D341Med (cell line): ENCODE results near the gene SRCAP.

Experiments used
- DNase-seq: peaks from one replicate; pipeline ENCODE4 v3.0.0; 2012; ENCODE audit warnings: low spot score

The SRCAP gene

DNA sequence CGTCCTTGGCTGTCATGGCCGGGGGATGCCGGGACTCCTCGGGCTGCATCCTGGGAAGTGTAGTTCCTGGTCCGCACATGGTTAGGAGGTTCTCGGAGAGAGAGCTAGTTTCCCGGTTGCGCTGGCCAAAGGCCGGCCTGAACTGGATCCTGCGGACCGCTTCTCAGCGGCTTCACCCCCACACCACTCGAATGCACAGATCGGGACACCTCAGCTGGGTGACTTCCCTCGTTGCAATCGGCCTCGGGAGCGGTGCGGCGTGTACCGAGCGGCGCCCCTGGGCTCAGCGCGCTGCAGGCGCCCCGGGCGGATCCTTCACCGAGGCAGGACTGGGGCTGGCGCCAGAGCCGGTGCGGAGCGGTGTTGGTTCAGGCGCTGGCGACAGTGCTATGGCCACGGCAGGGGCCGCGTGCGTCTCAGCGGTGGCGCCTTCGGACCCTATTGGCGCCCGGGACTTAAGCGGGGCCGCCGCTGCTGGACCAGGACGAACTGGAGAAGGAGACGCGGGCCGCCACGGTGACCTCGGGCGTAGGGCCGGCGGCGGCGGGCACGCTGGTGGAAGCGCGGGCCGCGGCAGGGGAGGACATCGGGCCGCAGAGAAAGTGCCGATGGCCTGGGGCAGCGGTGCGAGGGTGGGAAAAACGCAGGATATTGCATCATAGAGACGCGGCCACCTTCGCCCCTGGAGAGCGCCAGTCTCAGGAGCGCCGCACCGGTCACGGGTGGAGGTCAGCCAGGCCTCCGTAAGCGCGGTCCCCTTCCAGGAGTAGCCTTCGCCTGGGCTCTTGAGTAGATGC, 76.6 kb downstream of the SRCAP start:
- DNase-seq: peak; percentile 92

DNA sequence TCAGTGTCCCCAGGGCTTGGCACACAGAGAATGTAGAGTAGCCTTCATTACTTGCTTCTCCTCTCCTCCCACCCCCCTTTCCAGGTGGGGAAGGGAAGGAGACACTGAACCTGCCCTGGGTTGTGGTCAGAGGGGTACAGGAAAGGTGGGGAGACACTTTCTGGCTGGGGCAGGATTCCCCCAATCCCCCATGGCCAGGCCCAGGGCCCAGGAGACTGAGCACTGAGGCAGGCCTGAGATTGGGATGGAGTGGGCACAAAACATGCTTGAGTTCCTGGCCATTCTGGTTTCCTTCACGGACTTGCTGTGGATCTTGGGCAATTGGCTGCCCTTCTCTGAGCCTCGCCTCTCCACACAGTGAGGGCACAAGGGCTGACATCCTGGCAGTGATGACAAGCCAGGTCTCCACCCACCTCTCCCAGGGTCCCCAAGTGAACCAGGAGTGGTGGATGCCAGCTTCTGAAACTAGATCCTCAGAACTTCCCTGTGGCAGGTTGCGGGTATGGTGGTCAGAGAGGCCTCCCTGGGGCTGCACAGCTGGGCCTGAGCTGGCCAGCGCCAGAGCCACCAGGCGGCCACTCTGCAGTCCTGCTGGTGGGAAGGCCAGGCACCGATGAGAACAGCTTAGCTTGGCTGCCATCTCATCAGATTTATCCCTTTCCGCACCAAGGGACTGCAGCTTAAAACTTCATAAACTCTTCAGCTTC, 78.8 kb downstream of the SRCAP start:
- no peak for DNase-seq

DNA sequence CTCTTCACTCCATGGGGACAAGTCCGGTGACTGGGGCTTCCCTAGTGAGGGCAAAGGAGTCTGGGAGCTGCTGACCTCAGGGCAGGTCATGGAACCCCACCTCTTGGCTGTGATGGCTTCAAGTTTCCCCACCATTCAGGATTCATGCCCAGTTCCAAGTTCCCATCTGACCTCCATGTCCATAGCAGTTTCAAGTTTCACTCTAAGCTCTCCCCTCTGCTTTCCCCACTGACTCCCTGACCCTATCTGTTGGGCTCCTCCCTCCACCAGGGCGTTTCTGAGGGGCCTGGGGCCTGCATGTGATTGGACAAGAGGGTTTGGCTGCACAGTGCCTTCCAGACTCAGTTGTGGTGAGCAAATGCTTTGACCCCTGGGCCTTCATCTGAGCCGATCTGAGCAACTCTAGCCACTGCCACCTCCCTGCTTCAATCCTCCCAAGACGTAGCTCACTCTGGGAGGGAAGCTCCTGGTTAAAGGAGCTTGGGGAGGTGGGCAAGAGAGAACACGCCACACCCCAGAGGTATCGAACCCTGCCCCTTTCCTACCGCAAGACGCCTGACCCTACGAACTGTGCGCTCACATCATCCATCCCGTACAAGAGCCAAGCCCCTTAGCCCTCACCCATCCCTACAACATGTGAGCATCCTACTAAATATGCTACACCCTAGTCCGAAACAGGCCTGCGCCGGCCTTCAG, 79.7 kb downstream of the SRCAP start:
- DNase-seq: no peak

DNA sequence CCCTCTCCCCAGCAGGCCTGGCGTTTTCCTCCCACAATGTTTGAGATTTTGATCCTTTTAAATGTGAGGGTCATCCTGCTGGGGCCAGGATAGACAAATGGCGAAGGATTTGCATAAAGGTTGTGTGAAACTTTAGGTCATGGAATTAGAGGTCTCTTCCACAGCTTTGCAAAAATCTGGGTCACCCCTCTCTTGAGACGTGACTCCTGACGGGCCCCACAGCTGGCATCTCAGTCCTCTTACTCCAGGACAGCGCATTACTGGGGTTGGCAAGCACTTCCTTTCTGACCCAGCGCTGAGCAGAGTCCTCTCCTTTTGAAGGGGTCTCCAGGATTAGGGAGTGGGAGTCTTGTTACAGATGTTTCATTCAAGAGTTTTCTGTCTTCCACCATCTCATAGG, 80.6 kb downstream of the SRCAP start:
- no peak for DNase-seq

DNA sequence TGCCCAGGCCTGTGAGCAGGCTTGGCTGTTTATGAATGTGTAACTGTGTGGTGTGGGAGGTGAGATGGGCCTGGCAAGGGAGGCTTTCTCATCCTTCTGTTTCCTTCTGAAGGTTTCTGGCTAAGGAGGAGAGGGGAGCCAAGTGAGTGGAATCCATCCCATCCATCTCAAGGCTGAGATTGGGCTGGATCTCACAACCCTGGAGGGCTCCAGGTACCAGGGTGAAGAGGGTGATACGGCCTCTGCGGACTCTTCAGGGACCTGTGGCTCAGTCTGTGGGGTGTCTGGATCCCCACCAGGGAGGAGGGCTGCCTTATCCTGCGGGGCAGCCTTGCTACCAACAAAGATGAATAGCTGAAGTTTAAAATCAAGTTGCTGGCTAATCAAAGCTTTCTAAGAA, 81.0 kb downstream of the SRCAP start:
- DNase-seq: no peak

DNA sequence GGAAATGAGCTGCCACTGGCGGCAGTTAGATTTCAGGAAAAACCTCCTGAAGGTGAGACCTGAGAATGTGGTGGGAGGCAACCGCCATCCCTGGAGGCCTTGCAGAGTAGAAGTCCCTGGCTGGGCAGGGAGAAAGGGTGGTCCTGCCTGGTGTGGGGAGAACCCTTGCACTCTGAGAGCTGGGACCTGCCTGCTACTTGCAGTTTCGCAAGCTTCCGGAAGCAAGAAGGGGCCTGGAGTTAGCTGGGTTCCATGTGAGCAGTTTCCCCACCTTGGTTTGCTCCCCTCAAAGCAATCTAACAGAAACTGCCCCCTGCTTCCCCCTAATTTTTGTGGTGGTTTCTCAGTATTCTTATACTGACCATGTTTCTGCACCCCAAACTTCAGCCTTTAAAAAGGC, 81.6 kb downstream of the SRCAP start:
- DNase-seq: no peak

DNA sequence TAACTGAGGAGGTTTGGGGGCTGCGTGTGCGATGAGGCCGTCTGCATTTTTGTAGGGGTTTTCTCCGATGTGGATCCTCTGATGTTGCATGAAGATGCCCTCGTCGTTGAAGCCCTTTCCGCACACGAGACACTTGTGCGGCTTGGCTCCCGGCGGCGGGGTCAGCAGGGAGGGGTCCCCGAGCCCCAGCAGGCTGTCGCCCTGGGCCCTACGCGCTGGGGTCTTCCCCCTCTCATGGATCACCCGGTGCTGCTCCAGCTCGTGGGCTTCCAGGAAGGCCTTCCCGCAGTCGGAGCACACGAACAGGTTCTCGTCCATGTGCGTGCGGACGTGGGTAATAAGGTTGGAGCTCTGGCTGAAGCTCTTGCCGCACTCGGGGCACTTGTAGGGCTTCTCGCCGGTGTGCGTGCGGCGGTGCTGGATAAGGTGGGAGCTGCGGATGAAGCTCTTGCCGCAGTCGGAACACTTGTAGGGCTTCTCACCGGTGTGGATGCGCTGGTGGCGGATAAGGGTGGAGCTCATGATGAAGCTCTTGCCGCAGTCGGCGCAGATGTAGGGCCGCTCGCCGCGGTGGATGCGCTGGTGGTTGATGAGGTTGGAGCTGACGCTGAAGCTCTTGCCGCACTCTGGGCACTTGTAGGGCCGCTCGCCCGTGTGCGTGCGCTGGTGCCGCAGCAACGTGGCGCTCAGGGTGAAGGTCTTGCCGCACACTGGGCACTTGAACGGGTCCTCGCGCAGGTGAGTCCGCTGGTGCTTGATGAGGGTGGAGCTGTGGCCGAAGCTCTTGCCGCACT, 83.7 kb downstream of the SRCAP start:
- no peak for DNase-seq

DNA sequence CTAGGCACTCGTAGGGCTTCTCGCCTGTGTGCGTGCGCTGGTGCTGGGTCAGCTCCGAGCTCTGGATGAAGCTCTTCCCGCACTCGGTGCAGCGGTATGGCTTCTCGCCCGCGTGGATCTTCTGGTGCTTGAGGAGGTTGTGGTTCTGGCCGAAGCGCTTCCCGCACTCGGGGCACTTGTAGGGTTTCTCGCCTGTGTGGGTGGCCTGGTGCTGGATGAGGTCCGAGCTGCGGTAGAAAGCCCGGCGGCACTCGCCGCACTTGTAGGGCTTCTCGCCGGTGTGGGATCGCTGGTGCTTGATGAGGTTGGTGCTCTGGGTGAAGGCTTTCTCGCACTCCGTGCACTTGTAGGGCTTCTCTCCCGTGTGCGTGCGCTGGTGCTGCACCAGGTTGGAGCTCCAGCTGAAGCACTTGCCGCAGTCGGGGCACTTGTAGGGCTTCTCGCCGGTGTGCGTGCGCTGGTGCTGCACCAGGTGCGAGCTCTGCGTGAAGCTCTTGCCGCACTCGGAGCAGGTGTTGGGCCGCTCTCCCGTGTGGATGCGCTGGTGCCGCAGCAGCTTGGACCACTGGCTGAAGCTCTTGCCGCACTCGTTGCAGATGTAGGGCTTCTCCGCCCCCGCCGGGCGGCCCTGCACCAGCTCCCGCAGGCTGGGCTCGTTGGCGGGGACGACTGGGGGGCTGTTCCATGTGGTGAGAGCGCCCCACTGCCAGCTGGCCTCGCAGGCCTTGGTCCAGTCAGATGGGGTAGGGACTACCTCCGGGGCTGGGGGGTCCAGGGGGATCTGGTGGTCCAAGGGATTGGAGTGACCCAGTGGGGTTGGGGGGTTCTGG, 84.5 kb downstream of the SRCAP start:
- DNase-seq: no peak

DNA sequence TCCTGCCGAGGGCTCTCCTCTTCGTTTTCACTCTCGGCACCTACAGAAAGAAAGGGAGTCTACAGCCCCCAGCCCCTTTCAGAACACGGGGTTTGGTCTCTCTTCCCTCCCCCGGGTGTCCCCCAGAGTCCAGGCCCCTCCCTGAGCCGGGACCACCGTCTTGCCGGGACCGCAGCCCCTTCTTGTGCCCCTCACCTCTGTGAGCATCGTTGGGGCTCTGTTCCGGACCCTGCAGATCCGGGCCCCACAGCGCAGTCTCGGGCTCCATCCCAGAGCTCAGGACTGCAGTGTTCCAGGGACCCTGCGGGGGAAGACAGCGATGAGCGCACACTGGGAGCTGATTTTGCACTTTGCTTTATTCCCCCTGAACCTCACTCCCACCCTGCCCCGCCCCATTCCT, 85.2 kb downstream of the SRCAP start:
- no peak for DNase-seq

DNA sequence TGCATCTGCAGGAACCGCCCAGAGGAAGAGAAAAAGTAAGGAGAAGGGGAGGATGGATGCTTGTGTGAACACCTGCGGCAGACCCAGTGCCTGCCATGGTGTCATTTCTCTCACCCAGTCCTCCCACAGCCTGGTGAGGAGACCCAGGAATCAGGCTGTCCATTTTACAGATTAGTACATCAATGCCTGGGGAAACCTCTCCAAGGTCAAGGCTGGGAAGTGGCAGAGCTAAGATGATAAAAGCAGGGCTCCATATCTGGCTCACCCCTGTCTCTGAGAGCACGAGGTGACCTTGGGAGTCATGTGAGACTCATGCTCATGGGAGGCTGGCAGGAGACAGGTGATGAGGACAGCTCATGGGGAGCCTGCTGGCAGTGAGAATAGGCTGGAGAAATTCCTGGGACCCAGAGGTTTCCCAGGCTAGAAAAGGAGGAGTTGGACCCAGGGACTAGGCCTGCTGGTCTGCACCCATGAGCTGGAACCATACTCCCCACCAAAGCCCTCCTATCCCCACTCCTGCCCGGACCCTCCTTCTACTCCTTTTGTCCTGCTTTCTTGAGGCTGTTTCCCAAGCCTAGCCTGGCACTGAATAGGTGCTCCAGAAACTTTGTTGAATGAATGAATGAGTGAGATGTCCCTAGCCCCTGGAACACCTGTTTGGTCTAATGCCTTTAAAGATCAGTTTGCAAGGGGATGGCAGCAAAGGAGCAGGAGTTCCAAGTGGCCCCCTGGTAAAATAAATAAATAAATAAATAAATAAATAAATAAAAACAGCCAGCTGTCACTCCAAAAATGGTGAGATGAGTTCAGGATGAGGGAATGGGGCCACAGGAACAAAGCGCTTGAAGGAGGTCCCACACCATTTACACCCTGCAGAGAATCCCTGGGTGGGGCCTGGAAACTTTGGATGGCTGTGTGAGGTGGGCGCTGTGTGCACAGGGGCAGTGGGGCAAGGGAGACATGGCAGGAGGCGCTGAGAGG, 86.4 kb downstream of the SRCAP start:
- no peak for DNase-seq

DNA sequence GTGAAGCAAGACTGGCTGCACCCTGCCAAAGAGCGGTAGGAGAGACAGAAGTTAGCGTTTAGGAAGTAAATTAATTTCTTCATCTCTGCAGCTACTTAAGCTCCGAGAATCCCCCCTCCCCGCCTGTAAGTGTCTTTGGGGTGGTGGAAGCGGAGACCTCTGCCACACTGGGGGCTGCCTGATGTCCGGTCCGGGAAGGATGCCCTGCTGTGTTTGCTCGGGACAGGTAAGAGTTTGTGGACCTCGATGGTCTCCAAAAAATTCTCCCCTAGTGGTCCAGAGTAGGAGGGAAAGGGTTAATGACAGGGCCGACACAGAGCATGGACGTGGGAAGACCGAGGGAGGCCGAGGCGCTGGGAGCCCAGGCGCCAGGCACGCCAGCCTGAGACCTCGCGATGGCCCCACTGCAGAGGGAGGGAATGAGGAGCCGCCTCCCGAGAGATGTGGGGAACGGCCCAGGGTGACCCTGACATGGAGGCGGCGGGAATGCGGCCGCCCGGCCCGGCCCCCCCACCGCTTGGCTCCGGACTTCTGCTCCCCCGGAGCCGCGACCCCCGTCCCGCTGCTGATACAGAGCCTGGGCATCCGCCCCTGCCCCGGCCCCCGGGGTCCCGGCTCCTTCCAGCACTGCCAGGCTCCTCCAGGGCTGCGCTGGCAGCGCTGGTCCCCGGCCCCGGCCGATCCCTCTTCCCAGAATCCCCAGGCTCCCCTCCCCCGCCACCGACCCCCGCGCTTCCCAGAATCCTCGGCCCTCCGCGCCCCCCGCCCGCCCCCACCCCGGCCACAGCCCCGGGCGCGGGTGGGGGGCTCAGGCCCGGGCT, 87.4 kb downstream of the SRCAP start:
- DNase-seq: peak; percentile 84

DNA sequence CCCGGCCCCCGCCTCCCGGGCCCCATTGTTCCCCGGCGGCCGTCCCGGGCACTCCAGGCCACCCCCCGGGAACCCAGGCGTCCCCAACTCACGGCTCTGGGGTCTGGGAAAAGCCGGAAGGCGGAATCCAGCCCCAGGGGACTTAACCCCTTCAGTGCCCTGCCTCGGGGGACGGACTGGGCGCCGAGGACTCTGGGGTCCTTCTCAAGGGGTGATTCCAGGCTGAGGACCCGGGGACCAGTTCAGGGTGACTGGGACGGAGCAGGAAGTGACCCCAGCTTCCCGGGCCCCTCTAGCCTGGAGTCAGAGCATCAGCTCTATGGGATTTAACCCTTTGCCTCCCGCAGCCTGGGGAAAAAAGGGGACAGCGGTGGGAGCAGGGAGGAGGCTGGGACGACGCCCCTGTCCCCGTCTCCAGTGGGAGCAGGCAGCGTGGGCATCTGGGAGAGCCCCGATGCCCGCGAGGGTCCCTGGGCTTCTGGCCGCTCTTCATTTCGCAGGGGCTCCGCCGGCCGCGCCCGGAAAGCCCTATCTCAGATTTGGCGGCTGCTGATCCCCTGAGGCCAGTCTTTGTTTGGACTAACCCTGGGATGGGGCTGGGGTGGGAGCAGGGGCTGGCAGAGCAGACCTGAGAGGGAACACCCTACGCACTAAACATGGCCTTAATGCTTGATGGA, 88.1 kb downstream of the SRCAP start, which contains the start of gene ZNF629:
Gene ZNF629, minus strand, starts transcription at position 270 of the 677 bp plus-strand sequence. CDS start 2,723 bp downstream, outside the sequence.
- peak; percentile 86 for DNase-seq

DNA sequence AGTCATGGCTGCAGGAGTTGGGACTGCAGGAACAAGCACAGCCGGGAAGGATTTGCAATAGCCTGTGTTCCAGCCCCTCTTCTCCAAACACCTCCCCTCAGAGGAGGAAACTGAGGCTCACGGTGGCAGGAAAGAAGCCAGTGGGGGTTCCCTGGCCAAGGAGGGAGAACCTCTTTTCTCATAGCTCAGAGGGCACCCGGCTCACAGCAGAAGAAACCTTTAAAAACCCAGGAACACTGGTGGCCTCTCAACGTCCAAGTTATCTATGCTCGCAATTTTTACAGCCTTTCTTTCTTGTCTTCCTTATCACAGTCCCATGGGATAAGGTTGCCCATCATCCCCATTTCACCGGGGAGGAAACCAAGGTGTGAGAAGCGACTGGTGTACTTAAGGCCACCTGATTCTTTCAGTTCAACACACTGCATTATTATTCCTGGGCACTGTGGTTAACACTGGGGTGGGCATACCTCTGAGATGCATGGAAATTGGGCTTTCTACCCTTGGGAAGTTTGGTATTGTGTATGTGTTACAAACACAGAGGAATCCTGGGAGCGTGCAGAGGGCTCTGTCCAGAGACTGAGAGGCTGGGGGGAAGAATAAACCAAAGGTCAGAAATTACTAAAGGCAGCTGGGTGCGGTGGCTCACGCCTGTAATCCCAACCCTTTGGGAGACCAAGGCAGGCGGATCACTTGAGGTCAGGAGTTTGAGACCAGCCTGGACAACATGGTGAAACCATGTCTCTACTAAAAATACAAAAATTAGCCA, 88.8 kb downstream of the SRCAP start:
- no peak for DNase-seq
